Germinal center (tissue), 1 donor: ENCODE data around the gene CPED1.
"Not testable (repeated sequence)": the region's sequence is repeated elsewhere in the genome, so short reads cannot be mapped to it uniquely, and the experiment has no call there.

ENCODE experiments used
- DNase-seq: peaks from one replicate; pipeline ENCODE4 v3.0.0; 2012; ENCODE audit warnings: mixed read lengths, low spot score

CPED1 gene

GRCh38 chr7:121183883-121184282 lies 195.4 kb downstream of the CPED1 start:
- not testable (repeated sequence) for DNase-seq

- no peak for DNase-seq
Measured at GRCh38 chr7:121186746-121187145, 198.2 kb downstream of the CPED1 start.

DNA sequence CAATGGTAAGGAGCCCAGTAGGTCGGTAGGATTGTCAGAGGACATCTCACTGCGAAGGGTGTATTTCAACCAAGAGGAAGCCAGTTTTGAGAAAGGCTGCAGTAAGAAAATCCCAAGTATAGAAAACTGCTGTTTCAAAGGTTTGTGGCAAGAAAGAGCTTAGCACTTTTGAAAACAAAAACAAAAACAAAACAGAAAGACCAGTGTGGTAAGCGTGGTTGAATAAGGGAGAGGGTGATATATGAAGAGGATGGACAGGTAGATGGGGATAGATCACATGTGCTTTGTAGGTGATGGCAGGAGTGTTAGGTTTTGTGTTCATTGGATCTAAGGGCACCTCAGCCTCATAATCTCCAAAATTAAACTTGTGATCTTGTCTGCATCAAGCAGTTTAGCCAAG lies 198.7 kb downstream of the CPED1 start:
- DNase-seq: no peak

DNA sequence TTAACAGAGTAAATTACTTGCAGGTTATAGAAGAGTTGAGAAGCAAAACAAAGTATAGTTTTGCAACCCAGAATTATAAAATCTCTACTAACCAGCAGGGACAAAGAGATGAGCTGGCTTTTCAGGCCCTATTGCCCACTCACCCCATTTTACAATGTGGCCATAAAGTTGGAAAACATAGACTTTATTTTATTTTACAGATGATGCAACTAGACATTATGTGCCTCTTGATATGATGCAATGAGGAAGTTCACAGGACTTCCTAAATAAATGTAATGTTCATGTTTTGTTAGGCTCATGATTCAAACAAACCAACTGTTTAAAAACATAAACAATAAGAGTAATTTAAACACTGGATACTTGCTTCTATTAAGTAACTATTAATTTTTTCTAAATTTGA lies 199.2 kb downstream of the CPED1 start:
- DNase-seq: no peak

GRCh38 chr7:121192834-121193233 lies 204.3 kb downstream of the CPED1 start:
- DNase-seq: no peak

- no peak for DNase-seq
Measured at GRCh38 chr7:121195010-121195409, 206.5 kb downstream of the CPED1 start.

GRCh38 chr7:121195874-121196273 lies 207.4 kb downstream of the CPED1 start:
- no peak for DNase-seq

DNA sequence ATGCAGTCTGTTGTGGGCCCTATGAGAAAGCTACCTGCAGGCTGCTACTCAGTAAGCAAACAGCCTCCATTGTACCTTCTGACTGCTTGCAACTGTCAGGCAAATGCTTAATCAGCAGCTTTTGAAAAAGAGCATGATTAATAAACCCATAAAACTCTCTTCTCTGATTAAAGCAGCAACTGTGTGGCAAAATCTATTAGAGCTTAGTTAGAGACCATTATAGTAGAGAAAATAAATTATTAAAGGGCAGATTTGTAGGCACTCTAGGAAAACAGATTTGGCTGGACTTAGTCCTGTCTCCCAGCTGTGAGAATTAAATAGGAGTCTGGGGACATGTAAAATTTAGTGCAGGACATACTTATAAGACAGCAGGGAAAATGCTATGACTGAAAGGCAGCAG lies 207.8 kb downstream of the CPED1 start:
- DNase-seq: no peak

DNA sequence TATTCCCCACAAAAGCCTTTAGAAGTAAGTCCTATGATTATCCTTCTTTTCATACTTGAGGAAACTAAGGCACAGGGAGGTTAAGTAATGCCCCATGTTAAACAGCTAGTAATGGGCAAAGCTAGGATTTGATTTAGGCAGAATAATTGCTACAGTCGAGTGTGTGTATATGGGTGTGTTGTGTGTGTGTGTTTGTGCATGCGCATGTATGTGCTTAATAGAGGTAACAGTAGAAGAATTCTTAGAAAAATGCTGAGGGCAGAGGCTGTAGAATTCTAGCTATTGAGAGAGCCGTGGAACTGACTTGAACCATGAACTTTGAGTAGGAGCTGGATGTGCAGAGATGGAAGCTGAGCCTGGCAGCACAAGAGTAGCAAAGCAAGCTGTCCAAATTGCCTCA lies 208.9 kb downstream of the CPED1 start:
- DNase-seq: no peak

DNA sequence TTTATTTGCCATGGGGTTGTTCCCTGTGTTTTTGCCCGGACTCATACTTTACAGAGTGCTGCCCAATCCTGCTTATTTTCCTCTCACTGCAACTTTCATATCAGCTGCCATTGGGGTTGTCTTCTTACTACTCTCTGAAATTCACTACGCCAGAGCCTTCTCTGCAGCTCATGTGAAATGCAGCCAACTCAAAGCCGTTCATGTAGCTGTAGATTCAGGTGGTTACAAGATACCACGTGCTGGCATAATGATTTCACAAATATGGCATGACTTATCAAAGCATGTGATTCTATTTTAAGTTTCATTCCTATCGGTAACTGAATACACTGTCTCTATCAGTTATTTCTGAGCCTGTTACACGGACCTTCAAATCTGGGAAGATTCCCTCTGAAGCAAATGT lies 210.0 kb downstream of the CPED1 start:
- no peak for DNase-seq

- no peak for DNase-seq
Measured at GRCh38 chr7:121202125-121202524, 213.6 kb downstream of the CPED1 start.

- DNase-seq: no peak
Measured at GRCh38 chr7:121202834-121203233, 214.3 kb downstream of the CPED1 start.

DNA sequence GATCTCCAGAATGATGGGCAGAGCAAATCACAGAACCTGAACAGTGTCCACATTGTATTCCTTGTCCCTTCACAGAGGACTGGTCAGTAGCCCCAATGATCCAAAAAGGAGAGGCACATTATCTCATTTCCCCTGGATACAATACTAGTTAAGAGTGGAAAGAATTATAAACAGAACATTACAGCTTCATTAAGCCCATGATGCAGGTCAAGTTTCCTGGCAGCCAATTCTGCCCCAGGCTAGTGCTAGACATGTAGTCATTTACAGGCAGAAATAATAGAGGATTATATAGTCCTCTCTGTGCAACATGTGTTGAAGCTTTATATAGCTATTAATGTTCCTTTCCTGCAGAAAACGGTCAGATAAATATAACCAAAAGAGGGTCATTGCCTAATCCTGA lies 216.0 kb downstream of the CPED1 start:
- no peak for DNase-seq

DNA sequence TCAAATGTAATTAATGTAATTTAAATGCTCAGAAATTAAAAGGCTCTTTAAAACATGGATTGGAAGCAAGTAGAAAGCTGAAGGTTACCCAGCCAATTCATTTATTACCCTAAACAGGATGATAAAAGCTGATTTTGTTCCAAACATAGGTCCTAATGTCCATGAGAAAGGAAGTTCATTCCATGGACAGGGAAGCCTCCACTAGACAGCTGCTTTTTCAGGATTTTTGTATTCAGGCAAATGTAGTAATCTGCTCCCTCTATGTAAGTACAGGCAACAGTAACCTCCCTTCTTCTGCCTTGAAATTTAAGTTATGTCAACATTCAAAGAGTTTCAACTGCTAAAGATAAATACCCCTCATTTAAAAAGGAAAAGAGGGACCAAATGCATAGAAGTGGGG lies 217.3 kb downstream of the CPED1 start:
- no peak for DNase-seq

DNA sequence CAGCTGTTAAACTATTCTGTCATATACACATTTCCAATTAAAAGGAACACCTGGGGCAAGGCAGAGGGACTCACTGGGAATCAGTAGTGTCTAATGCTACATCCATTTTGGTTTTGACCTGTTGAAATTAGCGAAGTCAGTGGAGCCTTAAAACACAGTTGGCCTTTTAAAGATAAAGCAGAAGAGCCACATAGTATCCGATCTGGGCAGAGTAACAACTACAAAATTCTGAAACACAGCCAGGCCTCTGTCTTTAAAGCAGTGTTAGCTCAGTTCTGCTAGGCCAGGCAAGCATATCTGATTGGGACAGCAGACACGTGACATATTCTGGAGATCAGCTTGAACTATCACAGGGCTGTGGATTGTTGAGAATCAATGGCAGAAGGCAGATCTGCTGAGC lies 222.7 kb downstream of the CPED1 start:
- DNase-seq: no peak

GRCh38 chr7:121212036-121212435 lies 223.5 kb downstream of the CPED1 start:
- DNase-seq: no peak

DNA sequence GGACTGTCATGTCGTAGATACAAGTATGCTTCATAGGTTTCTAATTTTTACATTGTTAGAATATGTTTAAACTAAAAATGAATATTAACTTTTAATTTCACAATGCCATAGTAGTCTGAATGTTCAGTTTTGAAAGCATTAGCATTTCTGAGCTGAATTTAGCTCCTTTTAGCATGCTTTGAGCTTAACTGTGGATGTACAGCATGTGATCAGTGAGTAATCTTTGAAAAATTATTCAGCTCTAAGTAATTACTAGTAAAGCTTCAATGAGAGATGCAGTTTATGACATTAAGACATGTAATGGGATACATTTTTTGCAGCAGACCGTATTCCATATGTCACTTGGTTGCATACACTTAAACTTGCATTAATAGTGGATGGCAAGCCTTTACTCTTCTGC lies 226.1 kb downstream of the CPED1 start:
- no peak for DNase-seq

DNA sequence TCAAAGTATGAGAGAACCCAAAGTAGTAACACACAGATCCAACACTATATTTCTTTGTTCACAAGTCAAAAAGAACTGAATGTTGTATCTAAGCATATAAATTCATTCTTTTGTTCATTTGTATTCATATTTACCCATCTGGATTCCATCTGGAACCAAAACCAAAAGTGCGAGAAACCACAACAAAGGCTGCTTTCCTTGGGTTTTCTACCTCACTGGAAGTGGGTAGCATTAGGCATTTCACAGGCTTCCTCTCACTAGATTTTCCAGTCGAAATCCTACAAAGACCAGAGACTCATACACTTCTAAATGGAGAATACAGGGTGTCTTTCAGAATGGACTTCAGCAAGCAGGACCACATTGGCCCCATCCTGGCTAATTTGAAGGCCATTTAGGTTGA lies 230.5 kb downstream of the CPED1 start:
- no peak for DNase-seq

DNA sequence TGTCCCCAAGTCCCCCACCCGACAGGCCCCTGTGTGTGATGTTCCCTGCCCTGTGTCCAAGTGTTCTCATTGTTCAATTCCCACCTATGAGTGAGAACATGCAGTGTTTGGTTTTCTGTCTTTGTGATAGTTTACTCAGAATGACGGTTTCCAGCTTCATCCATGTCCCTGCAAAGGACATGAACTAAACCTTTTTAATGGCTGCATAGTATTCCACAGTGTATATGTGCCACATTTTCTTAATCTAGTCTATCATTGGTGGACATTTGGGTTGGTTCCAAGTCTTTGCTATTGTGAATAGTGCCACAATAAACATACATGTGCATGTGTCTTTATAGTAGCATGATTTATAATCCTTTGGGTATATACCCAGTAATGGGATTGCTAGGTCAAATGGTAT lies 232.6 kb downstream of the CPED1 start:
- DNase-seq: not testable (repeated sequence)

GRCh38 chr7:121228779-121229178 lies 240.3 kb downstream of the CPED1 start:
- no peak for DNase-seq

DNA sequence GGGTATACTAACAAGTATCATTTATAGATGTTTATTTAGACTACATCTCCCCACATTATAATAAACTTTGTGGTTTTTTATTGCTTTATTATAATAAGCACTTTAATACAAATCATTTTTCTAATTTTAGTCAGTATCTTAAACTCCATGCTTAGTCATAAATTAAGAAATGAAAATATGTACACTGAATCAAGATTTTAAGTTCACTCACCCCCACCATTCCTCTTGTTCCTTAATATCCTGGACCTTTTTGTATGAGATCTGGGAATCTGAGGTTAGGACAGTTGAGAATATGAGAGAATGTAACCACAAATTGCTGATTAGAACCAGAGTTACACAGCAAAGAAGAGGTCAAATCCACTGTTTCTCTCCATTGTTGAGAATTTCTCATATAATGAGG lies 246.7 kb downstream of the CPED1 start:
- no peak for DNase-seq

DNA sequence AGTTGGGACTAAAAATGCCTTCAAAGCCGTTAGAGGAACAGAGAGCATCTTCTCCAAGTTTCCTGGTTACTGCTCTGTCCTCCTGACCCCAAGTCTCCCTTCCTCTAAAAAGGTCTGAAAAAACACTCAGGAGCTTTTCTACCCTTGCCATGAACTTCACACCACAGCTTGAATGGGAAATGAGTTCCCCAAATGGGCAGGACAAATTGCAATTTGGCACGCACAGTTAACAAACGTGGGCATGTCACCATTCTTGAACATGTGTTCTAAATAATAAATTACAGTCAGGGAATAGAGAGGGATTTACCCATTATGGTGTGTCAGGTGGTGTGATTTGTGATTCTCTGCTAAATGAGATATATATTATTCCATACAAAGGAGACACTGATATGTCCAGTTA lies 249.1 kb downstream of the CPED1 start:
- no peak for DNase-seq

GRCh38 chr7:121244120-121244870 lies 255.8 kb downstream of the CPED1 start:
- DNase-seq: no peak

DNA sequence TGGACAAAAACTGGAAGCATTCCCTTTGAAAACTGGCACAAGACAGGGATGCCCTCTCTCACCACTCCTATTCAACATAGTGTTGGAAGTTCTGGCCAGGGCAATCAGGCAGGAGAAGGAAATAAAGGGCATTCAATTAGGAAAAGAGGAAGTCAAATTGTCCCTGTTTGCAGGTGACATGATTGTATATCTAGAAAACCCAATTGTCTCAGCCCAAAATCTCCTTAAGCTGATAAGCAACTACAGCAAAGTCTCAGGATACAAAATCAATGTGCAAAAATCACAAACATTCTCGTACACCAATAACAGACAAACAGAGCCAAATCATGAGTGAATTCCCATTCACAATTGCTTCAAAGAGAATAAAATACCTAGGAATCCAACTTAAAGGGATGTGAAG lies 262.9 kb downstream of the CPED1 start:
- DNase-seq: not testable (repeated sequence)
